GM12892 (cell line): Measurements from ENCODE around the gene TOGARAM2.

Source experiments
- POLR2A ChIP-seq: IDR thresholded peaks from 2 replicates; pipeline ENCODE4 v1.6.1; 2011; ENCODE audit warnings: low read depth, low read length, control low read depth
- TAF1 ChIP-seq: IDR thresholded peaks from 2 replicates; pipeline ENCODE4 v1.6.1; 2011; ENCODE audit warnings: low read depth, mild to moderate bottlenecking, control low read depth, low read length, borderline replicate concordance

DNA sequence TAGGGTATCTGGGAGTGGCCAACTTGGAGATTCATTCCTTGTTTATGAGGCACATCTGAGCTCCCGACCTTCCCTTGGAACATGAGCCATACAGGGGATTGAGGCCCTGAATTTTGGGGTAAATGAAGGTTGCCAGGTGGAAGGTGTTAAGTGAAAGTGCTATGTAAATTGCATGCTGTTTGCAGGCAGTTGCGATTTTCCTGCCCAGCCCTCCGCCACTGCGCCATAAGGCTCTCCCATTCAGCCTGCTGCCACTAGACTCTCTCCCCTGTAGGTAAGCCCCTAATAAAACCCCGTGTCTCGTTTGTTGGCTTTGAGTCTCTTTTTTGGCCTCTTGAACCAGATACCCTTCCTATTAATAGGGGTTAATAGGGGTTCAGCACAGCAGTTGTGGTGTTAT, 59.5 kb downstream of the TOGARAM2 start:
- TF ChIP-seq TAF1 (no peak), POLR2A (no peak)
